Neural cell (in vitro differentiated cells): Measurements from ENCODE around the gene UNC5C.

Experiments
- CTCF ChIP-seq: fragments of 450-650 bp; IDR thresholded peaks from 2 replicates; pipeline ENCODE4 v1.5.1; 2014; ENCODE audit warnings: antibody characterized with exemption, mild to moderate bottlenecking, moderate library complexity; ENCODE audit not compliant: poor library complexity, severe bottlenecking
- EP300 ChIP-seq: fragments of 450-650 bp; conservative IDR thresholded peaks from 2 replicates; pipeline ENCODE4 v1.6.1; 2014; ENCODE audit warnings: antibody characterized with exemption, mild to moderate bottlenecking, moderate library complexity; ENCODE audit not compliant: poor library complexity, severe bottlenecking
- EZH2 ChIP-seq: fragments of 200-600, 300-800 bp; shearing (Covaris generic), sonication (generic); IDR thresholded peaks from 2 replicates; pipeline ENCODE4 v1.6.1; 2014; ENCODE audit warnings: antibody characterized with exemption, low read length, borderline replicate concordance, mild to moderate bottlenecking; ENCODE audit not compliant: insufficient read depth, poor library complexity, severe bottlenecking
- MXI1 ChIP-seq: fragments of 450-650 bp; conservative IDR thresholded peaks from 2 replicates; pipeline ENCODE4 v1.6.1; 2014; ENCODE audit warnings: antibody characterized with exemption, mild to moderate bottlenecking; ENCODE audit not compliant: poor library complexity, severe bottlenecking
- REST ChIP-seq: IDR thresholded peaks from 2 replicates; pipeline ENCODE4 v1.6.1; 2012; ENCODE audit warnings: borderline replicate concordance
- TAF1 ChIP-seq: IDR thresholded peaks from 2 replicates; pipeline ENCODE4 v1.6.1; 2012; ENCODE audit warnings: low read depth

GRCh38 chr4:95162867-95163266 is 385.9 kb downstream of the UNC5C start:
- TF ChIP-seq CTCF (no peak), REST (no peak), EP300 (no peak), TAF1 (no peak), MXI1 (no peak), EZH2 (no peak)
